Colonic mucosa (tissue), 4 donors: ENCODE measurements around the gene SCP2. TPM values are rescaled to one million over a fixed set of nuclear protein-coding genes. Genes with fewer than 3 reads are reported as not detected.

Experiments used
- DNase-seq: peaks from one replicate; pipeline ENCODE4 v3.0.0-alpha.2; 2020
- H3K27ac ChIP-seq: fragments of 200-600 bp; one replicate; pipeline ENCODE4 v1.8.0; 2021
- H3K27me3 ChIP-seq: fragments of 200-600 bp; one replicate; pipeline ENCODE4 v1.8.0; 2021
- H3K36me3 ChIP-seq: fragments of 200-600 bp; one replicate; pipeline ENCODE4 v1.8.0; 2021
- H3K4me1 ChIP-seq: fragments of 200-600 bp; one replicate; pipeline ENCODE4 v1.8.0; 2021; ENCODE audit warnings: mild to moderate bottlenecking
- H3K4me3 ChIP-seq: fragments of 200-600 bp; one replicate; pipeline ENCODE4 v1.8.0; 2021
- H3K9ac ChIP-seq, 2 donors: one replicate each; pipeline ENCODE4 v1.7.0; 2013; ENCODE audit warnings: control low read depth in 2 of 2, low read depth in 2 of 2, low read length in 2 of 2
- H3K9me3 ChIP-seq: fragments of 200-600 bp; one replicate; pipeline ENCODE4 v1.8.0; 2021
- CTCF ChIP-seq: fragments of 200-600 bp; IDR thresholded peaks from one replicate; pipeline ENCODE4 v1.8.0; 2022; ENCODE audit warnings: antibody characterized with exemption, mild to moderate bottlenecking
- intact Hi-C: fragments of 100-400 bp; cut with DNase I; formaldehyde crosslinking; loops from one replicate; pipeline ENCODE4 v1.14.1; 2022
- total RNA-seq, 2 donors: library from RNA; stranded (reverse); fragmentation: NEBNext Ultra II Directional in 1 of 2; extraction: Animal tissue kit (Norgen Biotek cat#: 25700) in 1 of 2; gene quantifications; one replicate each; pipeline ENCODE4 v1.2.1, GENCODE V29; 2021
- donor health status: healthy.
- donor health status: DM: no; HTN: no; CAD: no.
- donor health status: DM: no; HTN: no; CAD: no.

Gene SCP2
- total RNA-seq, 2 donors from 2014 or later, result 178 to 325 TPM

DNA sequence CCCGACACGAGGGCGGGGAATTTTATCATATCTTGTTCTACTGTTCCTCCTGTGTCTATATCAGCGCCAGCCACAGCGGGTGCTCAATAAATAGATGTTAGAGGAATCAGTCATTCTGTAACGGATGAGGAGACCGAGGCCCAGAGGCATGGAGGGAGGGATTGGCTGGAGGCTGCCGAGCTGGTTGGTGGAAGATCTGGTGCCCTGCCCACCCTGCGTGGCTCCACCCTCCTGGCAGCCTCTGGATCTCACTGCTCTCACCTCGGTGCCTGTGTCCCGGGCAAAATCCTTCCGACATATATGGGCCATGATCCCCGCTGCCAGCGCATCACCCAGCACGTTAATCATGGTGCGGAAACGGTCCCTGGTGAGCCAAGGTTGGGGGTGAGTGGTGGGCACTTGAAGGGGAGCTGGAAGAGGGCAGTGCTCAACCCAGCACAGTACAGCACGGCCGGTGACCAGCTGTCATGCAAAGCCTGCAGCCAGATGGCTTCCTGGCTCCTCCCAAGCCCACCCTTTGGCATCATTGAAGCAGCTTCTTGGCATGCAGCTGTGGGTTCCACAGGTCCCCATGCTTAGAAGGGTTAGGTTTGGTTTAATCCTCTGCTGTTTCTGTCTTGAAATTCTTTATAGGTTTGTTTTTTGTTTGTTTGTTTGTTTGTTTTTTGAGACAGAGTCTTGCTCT, 161.7 kb downstream of the SCP2 start:
- Histone ChIP-seq H3K36me3 (no peaks in the 10 kb centered on the region), H3K9ac (no peak overlapping the region), H3K4me3 (no peak overlapping the region), H3K9me3 (no peaks in the 10 kb centered on the region), H3K4me1 (no peaks in the 10 kb centered on the region), H3K27ac (no peak overlapping the region), H3K27me3 (no peaks in the 10 kb centered on the region)
- no peak for TF ChIP-seq CTCF
- DNase-seq, result no peak
- intact Hi-C loops, result no loop called here

GRCh38 chr1:53089478-53090226, 162.6 kb downstream of the SCP2 start:
- H3K4me1 ChIP-seq, result no peaks in the 10 kb centered on the region
- no peak overlapping the region for H3K4me3 ChIP-seq
- TF ChIP-seq CTCF, result no peak
- H3K9ac ChIP-seq, result no peak overlapping the region
- no peaks in the 10 kb centered on the region for H3K9me3 ChIP-seq
- H3K27ac ChIP-seq, result no peak overlapping the region
- no peaks in the 10 kb centered on the region for H3K27me3 ChIP-seq
- H3K36me3 ChIP-seq, result no peaks in the 10 kb centered on the region
- intact Hi-C loops, result no loop called here
- DNase-seq, result peak; percentile 53

GRCh38 chr1:53090227-53091147, 163.4 kb downstream of the SCP2 start:
- Histone ChIP-seq H3K36me3 (no peaks in the 10 kb centered on the region), H3K9me3 (no peaks in the 10 kb centered on the region), H3K27ac (no peak overlapping the region), H3K27me3 (no peaks in the 10 kb centered on the region), H3K4me1 (no peaks in the 10 kb centered on the region), H3K4me3 (no peak overlapping the region), H3K9ac (no peak overlapping the region)
- intact Hi-C loops, result no loop called here
- TF ChIP-seq CTCF, result no peak
- peak; percentile 58 for DNase-seq

GRCh38 chr1:53091841-53092645, 165.0 kb downstream of the SCP2 start:
- Histone ChIP-seq H3K27me3 (no peaks in the 10 kb centered on the region), H3K36me3 (no peaks in the 10 kb centered on the region), H3K4me3 (no peak overlapping the region), H3K9ac (no peak overlapping the region), H3K27ac (no peak overlapping the region), H3K9me3 (no peaks in the 10 kb centered on the region), H3K4me1 (no peaks in the 10 kb centered on the region)
- no peak for DNase-seq
- TF ChIP-seq CTCF, result no peak
- intact Hi-C loops, result no loop called here
